D721Med (cell line): ENCODE measurements around the gene BAHD1.

Source experiments
- DNase-seq: peaks from one replicate; pipeline ENCODE4 v3.0.0; 2011; ENCODE audit warnings: low spot score; ENCODE audit not compliant: insufficient read length
- FAIRE-seq: peaks from 2 replicates; lab custom pipeline; 2011; peaks lifted over from hg19 to GRCh38; lab: Jason Lieb, UNC
- TF ChIP-seq, protein P1 (sequence below): IDR thresholded peaks from 2 replicates; pipeline ENCODE4 v1.5.1; 2012; ENCODE audit warnings: mild to moderate bottlenecking, control low read depth; ENCODE audit not compliant: insufficient read depth; ENCODE audit errors: missing control alignments

BAHD1 gene

DNA sequence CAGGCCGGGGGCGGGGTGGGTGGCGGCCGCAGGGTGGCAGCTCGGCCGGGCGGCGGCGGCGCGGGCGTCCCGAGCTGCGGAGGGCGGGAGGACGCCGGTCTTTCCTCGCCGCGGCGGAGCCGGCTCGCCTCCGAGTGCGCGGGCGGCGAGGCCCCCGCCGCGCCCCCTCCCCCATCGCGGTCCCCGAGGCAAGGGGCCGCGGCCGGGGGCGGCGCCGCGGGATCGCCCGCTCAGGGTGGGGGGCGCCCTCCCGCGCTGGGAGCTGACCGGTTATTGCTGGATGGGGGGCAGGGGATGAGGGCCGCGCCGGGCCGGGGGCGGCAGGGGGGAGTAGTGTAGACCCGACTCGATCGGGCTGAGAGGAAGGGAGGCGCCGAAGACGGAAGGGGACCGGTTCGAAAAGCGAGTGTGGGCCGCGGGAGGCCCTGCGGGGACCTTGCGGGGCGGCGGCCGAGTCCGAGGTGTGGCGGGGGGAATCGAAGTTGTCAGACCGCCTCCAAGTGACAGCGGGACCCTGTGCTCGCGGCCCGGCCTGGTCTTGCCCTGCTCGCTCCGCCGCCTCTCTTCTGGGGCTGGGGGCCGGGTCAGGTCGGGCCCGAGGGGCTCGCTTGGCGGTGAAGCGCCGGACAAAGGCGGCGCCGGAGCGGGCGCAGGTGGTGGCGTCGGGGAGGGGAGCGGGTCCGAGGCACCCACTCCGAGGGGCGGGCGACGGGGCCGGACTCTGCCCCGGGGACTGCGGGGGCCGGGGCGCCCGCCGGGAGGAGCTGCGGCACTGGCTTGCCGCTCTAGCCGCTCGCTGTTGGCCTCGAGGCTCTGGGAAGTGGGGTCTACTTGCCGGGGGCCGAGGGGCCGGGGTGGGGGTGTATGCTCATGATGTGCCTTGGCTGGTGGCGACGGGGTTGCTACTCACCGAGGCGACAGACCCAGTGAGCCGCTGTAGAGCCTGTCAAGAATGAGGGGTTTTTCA is 1.1 kb downstream of the BAHD1 start:
- no peak for FAIRE-seq
- DNase-seq: no peak
- TF ChIP-seq, protein P1, sequence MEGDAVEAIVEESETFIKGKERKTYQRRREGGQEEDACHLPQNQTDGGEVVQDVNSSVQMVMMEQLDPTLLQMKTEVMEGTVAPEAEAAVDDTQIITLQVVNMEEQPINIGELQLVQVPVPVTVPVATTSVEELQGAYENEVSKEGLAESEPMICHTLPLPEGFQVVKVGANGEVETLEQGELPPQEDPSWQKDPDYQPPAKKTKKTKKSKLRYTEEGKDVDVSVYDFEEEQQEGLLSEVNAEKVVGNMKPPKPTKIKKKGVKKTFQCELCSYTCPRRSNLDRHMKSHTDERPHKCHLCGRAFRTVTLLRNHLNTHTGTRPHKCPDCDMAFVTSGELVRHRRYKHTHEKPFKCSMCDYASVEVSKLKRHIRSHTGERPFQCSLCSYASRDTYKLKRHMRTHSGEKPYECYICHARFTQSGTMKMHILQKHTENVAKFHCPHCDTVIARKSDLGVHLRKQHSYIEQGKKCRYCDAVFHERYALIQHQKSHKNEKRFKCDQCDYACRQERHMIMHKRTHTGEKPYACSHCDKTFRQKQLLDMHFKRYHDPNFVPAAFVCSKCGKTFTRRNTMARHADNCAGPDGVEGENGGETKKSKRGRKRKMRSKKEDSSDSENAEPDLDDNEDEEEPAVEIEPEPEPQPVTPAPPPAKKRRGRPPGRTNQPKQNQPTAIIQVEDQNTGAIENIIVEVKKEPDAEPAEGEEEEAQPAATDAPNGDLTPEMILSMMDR: no peak

DNA sequence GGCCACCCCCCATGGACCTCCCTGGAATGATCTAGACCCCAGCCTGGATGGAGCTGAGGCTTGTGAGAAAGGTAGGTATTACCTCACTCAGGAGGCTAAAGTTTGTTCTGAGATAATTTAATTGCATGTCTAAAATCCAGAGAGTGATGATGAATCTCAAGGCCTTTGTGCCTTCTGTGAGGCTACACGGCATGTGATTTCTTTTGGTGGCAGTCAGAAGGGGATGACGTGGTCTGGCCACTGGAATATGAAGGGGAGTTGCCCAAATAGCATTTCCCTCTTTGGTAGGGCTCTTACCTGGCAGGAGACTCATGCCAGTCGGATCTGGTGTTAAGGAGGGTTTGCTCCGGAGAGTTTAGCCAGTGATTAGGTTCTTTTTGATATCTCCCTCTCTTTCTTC is 2.5 kb downstream of the BAHD1 start:
- FAIRE-seq (no peak), DNase-seq (no peak)
- TF ChIP-seq, protein P1: no peak

DNA sequence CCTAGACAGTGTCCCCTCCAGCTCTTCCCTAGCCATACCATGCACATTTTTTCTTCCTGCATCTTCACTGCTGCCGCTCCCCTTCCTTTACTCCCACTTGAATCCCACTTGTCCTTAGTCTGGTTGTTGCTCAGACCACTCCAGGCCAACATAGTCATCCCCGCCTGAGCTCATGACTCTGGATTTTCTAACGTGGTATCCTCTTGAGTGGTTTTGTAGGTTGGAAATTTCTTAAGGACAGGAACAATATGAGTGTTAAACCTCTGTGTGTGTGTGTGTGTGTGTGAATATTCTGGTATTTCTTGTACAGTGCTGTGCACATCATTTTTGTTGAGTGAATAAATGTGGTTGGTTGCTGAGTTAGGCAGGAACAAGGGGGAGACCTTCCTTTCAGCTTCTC is 3.1 kb downstream of the BAHD1 start:
- TF ChIP-seq, protein P1: no peak
- FAIRE-seq: no peak
- DNase-seq: no peak

DNA sequence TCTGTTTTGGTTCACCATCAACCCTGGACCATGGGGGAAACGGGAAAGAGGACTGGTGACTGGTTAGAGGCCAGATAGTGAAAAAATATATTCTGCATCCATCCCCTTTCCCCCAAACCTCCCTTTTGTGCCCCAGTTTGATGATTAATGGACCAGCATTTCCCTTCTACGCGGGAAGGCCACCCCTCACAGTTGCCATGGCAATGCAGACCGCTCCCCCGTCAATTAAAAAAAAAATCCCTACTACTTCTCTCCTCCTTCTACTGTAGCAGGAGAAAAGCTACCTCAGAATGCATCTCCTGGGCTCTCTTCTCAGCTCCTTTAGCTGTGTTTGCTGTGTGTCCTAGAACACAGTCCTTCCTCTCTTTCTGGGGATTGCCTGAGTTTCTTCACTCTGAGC is 4.0 kb downstream of the BAHD1 start:
- TF ChIP-seq, protein P1: no peak
- FAIRE-seq: no peak
- DNase-seq: no peak

DNA sequence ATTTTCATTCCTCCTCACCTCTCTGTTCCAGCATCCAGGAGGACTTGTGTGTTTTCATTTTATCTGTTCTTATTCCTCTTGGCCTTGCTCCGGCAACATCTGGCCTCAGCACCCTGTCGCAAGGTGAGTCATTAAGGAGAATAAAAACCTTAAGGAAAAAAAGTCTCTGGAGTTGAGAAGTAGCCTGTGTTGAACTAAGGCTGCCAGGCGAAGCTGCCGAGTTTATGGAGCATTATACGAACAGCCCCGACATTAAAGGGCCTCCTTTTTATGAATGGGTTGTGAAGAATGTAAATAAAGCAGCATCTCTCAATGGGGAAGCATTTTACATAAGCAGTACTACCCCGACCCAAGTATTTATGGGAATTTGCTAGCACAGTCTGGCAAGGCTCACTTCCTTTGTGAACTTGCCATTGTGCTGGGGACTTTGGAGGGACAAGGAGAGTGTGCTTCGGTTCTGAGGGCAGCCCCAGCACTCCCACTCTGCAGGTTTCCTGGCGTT is 4.7 kb downstream of the BAHD1 start:
- FAIRE-seq: no peak
- DNase-seq: no peak
- TF ChIP-seq, protein P1: no peak

DNA sequence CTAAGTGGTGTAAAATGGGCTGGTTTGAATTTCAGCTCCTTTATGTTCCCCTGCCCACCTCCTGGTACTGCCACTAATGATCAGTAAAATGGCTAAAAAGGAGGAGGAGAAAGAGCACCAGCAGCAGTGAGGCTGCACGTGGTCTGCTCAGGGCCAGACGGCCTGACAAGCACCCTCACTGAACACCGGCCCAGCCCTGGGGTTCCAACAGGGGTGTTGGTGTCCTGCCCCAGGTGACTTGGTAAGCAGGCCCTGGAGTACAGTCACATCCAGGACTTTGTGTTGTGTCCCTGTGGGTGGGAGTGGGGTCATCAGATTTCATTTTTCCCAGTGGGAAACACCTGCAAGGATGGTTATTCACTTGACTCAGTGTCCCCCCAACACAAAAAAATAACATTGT is 5.4 kb downstream of the BAHD1 start:
- TF ChIP-seq, protein P1: no peak
- DNase-seq (no peak), FAIRE-seq (no peak)

DNA sequence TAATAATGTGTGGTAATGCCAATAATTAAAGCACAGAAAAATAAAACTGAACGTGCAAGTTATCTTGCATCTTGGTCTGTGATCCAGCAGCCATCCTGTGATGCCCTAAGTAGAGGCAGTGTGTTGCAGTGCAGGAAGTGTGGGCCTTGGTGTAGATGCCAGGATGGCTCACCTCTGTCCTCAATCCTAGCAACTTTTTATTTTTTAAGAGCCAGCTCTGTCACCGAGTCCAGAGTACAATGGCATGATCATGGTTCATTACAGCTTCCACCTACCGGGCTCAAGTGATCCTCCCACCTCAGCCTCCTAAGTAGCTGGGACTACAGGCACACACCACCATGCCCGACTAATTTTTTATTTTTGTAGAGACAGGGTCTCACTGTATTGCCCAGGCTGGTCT is 7.6 kb downstream of the BAHD1 start:
- FAIRE-seq (no peak), DNase-seq (no peak)
- TF ChIP-seq, protein P1: no peak
